GM18507 (cell line): ENCODE measurements around the gene CHRNE.
"Not testable (repeated sequence)": the region's sequence is repeated elsewhere in the genome, so short reads cannot be mapped to it uniquely, and the experiment has no call there.

Experiments
- DNase-seq: peaks from one replicate; pipeline ENCODE4 v3.0.0; 2011; ENCODE audit warnings: low read depth; ENCODE audit not compliant: insufficient read length; ENCODE audit errors: extremely low spot score
- FAIRE-seq: peaks from 2 replicates; lab custom pipeline; 2011; peaks lifted over from hg19 to GRCh38; lab: Jason Lieb, UNC

Gene CHRNE

DNA sequence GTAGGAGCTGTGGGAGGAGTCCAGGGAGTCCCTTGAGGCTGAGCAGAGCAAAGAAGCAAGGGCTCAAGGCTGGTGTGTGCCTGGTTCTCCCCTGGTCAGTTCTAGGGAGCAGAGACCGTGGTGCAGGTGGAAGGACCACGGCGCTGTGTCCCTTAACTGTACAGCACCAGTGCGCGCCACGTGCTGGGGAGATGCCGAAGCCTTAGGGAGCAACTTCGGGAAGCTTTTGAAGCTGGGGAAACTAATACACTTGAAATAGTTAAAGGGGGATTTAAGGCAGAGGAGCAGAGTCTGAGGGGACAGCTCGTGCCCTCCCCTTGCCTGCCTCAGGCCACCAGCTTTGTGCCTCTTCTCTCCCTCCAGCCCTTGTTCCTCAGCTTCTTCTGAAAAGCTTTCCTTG lies 42.2 kb downstream of the CHRNE start:
- no peak for DNase-seq
- FAIRE-seq: no peak

DNA sequence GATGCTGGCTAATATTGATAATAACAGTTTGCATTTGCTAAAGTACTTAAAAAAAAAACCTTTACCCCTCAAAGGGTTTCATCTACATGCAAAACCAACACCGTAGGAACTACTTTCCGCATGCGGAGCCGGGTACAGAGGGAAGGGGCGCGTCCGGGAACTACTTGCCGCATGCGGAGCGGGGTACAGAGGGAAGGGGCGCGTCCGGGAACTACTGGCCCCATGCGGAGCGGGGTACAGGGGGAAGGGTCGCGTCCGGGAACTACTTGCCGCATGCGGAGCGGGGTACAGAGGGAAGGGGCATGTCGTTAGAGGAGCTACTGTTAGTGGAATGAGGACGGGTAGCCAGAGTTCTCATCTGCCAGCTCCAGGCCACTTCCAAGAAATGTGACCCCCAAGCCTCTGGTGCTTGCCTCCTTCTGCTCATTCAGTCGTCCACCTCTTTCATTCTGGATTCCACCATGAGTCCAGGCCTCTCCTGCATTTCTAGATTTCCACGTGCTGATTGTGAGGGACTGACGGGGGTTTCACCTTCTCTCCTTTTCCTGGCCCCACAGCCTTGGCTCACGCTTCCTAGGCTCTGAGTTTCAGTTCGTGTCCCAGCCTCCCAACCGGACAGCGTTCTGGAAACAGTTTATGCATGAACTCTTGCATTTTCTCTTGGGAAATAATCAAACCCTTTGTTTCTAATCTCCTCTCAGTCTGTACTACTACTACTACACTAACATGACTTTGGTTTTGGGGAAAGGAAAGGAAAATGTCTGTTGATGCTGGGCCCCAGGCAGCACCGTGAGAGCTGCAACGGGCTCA lies 42.9 kb downstream of the CHRNE start:
- DNase-seq: no peak
- FAIRE-seq: no peak

DNA sequence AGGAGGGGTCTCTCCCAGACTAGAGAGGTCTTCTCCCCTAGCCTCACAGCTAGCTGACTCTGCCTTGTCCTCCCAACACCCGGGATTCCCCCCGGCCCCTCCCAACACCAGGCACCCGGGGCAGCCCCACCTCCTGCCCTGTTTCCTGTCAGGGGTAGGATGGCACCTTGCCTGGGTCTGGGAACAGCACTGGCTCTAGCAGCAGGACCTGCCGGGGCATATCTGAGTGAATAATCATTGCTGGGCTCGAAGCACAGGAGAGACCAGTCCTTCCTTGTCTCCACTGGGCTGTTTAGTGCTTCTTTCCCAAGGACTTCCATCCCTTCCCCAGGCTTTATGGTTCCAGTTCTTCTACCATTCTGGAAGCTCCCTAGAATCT lies 44.0 kb downstream of the CHRNE start:
- FAIRE-seq: no peak
- no peak for DNase-seq

DNA sequence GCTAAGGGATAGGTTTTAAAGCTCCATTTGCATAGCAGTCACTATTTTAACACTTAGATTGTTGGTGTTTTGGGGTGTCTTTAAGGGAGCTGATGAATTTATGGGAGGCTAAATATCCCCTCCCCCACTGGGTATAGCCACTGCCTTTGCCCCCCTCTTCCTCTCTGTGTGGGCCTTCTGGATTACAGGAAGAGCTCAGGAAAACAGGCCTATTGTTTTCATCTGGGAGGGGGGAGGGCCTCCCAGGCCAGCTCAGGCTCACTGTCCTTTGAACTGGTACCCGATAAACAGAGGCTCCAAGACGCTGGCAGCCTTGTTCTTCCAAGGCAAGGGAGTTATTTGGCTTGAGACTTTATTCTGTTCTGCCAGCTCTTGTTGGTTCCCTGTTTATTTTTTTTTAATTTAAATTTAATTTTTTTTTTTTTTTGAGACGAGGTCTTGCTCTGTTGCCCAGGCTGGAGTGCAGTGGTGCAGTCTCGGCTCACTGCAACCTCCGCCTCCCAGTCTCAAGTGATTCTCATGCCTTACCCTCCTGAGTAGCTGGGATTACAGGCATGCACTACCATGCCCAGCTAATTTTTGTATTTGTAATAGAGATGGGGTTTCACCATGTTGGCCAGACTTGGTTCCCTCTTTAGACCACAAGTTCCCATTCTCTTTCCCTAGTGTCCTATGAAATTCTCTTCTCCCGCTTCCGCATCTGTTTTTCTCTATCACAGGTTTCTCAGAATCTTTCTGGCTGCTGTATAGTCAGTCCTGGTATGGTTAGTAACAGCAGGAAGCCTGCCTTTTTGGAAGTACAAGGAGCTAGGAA lies 44.6 kb downstream of the CHRNE start:
- no peak for FAIRE-seq
- no peak for DNase-seq

DNA sequence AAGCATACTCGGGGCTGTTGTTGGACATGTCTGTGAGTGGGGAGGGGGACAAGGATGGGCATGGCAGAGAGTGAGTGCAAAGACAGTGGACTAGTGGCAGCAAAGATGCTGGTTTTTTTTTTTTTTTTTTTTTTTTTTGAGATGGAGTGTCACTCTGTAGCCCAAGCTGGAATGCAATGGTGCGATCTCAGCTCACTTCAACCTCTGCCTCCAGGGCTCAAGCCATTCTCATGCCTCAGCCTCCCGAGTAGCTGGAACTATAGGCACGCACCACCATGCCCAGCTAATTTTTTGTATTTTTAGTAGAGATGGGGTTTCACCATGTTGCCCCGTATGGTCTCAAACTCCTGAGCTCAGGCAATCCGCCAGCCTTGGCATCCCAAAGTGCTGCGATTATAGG lies 45.6 kb downstream of the CHRNE start:
- not testable (repeated sequence) for FAIRE-seq, DNase-seq

DNA sequence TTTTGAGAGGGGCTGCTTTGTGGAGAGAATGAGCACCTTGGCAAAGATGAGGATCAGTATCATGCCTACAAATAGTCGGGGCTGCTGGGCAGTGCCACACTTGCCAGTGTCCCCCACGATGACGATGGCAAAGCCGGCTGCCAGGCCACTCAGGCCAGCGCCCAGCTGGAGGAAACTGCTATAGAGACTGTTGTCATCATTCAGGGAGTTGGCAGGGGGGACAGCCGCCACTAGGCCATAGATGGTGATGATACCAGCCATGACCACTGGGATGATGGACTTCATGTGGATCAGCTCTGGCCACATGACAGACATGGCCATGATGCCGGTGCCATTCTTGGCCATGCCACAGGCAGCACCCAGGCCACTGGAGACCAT lies 46.0 kb downstream of the CHRNE start:
- DNase-seq (no peak), FAIRE-seq (no peak)

DNA sequence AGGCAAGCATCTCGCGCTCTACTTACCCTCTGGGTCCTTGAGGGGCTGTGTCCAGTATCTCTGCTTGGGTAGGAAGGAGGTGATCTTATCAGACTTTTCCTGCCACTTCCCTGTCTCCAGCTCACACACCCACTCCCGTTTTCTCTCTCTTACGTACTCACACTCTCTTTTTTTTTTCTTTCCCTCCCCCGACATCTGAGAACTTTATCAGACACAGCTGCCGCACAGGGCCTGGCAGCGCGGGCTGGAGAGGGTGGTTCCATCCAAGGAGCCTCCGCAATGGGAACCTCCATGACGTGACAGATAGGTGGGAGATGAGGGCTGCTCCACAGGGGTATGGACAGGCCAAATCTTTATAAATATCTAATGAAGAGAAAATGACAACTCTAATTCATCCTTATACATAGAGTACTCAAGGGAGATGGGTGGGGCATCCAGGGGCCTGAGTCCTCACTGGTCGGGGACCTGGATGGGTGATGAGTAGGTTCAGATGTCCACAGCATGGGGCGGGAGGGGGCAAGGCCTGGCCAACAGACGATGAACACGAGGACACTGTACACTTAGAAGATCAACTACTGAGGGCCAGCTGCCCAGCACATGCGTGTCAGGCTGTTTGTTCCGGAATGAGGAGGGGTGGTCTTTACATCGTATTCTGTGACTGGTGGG lies 46.5 kb downstream of the CHRNE start:
- FAIRE-seq: no peak

DNA sequence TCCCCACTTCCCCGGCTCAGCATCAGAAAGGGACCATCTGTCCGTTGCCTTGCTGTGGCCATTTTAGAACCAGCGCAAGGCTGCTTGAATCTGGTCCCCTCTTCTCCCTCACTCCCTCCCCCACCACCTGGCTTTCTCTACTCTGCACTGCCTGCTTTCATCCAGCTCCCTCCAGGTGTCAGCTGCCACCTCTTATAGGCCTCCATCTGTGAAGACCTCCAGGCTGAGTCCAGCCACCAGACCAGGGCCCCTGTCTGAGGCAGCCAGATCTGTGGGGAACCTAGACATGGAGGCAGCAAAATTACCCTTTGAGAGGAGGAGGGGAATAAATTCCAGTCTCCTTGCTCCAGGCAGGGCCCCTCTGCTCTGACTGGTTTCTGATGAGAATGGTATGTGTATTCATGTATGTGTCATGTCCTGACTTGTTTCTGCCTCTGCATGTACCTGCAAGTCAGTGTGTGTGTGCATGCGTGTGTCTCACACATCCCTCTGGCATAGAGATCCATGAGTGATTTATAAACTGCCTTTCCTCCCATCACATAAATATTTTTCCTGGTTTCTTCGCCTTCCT lies 48.7 kb downstream of the CHRNE start:
- FAIRE-seq: no peak
- DNase-seq: no peak

More for the DNA sequence above, 46.5 kb downstream of the CHRNE start:
- no peak for DNase-seq

DNA sequence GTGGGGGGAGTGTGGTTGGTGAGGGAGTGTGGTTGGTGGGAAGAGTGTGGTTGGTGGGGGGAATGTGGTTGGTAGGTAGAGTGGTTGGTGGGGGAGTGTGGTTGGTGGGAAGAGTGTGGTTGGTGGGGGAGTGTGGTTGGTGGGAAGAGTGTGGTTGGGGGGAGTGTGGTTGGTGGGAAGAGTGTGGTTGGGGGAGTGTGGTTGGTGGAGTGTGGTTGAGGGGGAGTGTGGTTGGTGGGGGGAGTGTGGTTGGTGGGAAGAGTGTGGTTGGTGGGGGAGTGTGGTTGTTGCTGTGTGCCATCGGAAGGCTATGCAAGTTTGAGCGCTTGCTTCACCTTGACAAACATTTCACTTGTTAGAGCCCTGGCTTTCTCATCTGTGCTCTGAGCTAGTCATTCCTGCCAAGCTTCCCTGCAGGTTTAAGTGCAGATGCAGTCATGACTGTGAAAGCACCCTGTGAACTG lies 49.7 kb downstream of the CHRNE start:
- no peak for FAIRE-seq
- no peak for DNase-seq

DNA sequence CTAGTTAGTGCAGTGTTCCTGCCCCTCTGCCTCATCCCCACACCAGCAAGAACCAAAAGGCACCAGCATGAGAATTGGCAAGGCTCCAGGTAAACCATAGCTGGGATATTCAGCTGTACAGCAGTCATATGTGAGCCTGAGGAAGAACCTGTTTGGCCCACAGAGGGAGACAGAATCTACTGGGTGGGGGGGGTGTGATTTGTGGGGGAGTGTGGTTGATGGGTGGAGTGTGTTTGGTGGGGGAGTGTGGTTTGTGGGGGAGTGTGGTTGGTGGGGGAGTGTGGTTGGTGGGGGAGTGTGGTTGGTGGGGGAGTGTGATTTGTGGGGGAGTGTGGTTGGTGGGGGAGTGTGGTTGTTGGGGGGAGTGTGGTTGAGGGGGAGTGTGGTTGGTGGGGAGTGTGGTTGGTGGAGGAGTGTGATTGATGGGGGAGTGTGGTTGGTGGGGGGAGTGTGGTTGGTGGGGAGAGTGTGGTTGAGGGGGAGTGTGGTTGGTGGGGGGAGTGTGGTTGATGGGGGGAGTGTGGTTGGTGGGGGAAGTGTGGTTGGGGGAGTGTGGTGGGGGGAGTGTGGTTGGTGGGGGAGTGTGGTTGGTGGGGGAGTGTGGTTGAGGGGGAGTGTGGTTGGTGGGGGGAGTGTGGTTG lies 50.2 kb downstream of the CHRNE start:
- DNase-seq (no peak), FAIRE-seq (no peak)

DNA sequence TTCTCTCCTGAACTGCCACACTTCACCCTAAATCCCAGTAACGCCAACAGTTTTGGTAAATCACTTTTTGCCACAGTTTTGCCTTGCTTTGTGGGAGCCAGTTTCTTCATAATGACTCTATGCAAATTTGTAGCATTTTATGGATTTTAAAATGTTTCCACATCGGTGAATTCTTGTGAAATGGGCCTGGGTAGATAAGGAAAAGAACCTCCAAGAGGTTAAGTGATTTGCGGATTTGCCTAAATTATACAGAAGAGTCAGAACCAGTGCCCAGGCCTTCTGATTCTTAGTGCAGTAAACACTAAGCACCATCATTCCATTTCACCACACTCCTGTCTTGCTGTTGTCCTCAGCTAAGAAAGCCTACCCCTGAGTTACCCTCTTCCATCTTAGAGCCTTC lies 51.8 kb downstream of the CHRNE start:
- FAIRE-seq (no peak), DNase-seq (no peak)

DNA sequence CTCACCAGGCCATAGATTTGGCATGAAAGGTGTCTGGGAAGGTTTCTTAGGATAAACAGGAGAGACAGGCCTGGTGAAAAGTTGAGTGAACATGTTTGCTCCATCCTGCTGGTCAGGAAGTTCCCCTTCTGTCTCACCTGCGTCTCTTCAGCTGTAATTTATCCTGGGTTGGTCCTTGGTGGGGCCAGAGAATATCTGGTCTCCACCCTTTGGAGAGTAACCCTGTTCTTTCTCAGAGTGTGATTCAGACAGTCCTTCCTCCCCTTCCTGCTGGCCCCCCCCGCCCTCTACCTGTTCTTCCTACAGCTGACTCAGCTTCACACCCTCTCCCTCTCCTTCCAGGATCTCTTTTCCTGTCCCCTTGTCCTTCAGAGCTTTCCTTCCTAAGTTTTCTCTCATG lies 52.7 kb downstream of the CHRNE start:
- no peak for DNase-seq
- no peak for FAIRE-seq

DNA sequence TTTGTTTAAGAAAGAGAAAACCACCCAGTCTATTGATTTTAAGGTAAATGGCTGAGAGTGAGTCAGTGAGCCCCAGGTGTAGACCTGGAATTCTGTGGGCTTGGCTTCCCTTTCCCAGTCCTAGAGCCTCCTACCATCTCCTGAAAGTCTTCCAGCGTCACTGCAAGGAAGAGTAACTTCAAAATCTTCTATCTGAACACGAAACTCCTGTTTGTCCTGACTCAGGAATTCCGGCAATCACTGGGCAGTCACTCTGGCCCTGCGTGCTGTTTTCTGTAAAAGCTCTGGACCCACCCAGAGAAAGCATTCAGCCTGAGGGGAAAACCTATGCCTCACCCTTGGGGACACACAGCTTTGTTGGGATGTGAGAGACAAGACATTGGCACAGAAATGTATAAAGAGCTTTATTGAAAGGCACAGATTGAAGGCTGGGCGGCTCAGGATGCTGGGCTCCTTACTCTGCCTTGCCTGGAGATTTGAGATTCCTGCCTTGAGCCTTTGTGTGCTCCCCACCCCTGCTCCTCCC lies 53.8 kb downstream of the CHRNE start:
- DNase-seq (no peak), FAIRE-seq (no peak)
